SK-N-SH treated with all-trans-retinoic acid at 6 μM for 48 hours (cell line): Measurements from ENCODE around the gene KMT2D.

ENCODE experiments used
- ATAC-seq: fragments of 200-7000 bp; cut with Tn5 transposase; 3 replicates; pipeline ENCODE4 v1.9.1; 2020; ENCODE audit warnings: mild to moderate bottlenecking, moderate library complexity
- ARNTL ChIP-seq: fragments of 450-650 bp; formaldehyde crosslinking; IDR thresholded peaks from 2 replicates; pipeline ENCODE4 v1.5.0; 2020; ENCODE audit warnings: low read depth, mild to moderate bottlenecking, moderate library complexity, borderline replicate concordance
- BACH2 ChIP-seq: fragments of 250-450 bp; sonication (Bioruptor Pico); IDR thresholded peaks from 2 replicates; pipeline ENCODE4 v1.9.0; 2021; ENCODE audit warnings: mild to moderate bottlenecking, borderline replicate concordance
- CSDC2 ChIP-seq: fragments of 250-450 bp; sonication (Bioruptor Pico); IDR thresholded peaks from 2 replicates; pipeline ENCODE4 v1.5.0; 2020; ENCODE audit warnings: mild to moderate bottlenecking, moderate library complexity
- ESRRG ChIP-seq: fragments of 250-450 bp; sonication (Bioruptor Pico); IDR thresholded peaks from 2 replicates; pipeline ENCODE4 v1.6.1; 2021; ENCODE audit warnings: mild to moderate bottlenecking
- GLIS3 ChIP-seq: fragments of 250-450 bp; sonication (Bioruptor Pico); IDR thresholded peaks from 2 replicates; pipeline ENCODE4 v1.5.0; 2020; ENCODE audit warnings: mild to moderate bottlenecking, moderate library complexity
- ISL1 ChIP-seq: fragments of 250-450 bp; sonication (Bioruptor Pico); IDR thresholded peaks from 2 replicates; pipeline ENCODE4 v2.1.2; 2022; ENCODE audit warnings: mild to moderate bottlenecking, moderate library complexity
- OSR1 ChIP-seq: fragments of 250-450 bp; sonication (Bioruptor Pico); IDR thresholded peaks from 2 replicates; pipeline ENCODE4 v1.8.0; 2022; ENCODE audit warnings: moderate library complexity, mild to moderate bottlenecking, inconsistent platforms
- PPARA ChIP-seq: fragments of 250-450 bp; sonication (Bioruptor Pico); IDR thresholded peaks from 2 replicates; pipeline ENCODE4 v1.5.0; 2020; ENCODE audit warnings: mild to moderate bottlenecking, borderline replicate concordance
- RARB ChIP-seq: fragments of 250-450 bp; sonication (Bioruptor Pico); IDR thresholded peaks from 2 replicates; pipeline ENCODE4 v1.8.0; 2021; ENCODE audit warnings: mild to moderate bottlenecking, moderate library complexity
- SNAI2 ChIP-seq: fragments of 250-450 bp; sonication (Bioruptor Pico); IDR thresholded peaks from 2 replicates; pipeline ENCODE4 v1.5.0; 2020; ENCODE audit warnings: mild to moderate bottlenecking, moderate library complexity
- TCF4 ChIP-seq: fragments of 250-450 bp; sonication (Bioruptor Pico); IDR thresholded peaks from 2 replicates; pipeline ENCODE4 v1.8.0; 2021; ENCODE audit warnings: mild to moderate bottlenecking, moderate library complexity, borderline replicate concordance
- TOX ChIP-seq: fragments of 250-450 bp; sonication (Bioruptor Pico); IDR thresholded peaks from 2 replicates; pipeline ENCODE4 v1.8.0; 2021; ENCODE audit warnings: mild to moderate bottlenecking, moderate library complexity, borderline replicate concordance
- ZC3H10 ChIP-seq: fragments of 250-450 bp; sonication (Bioruptor Pico); IDR thresholded peaks from 2 replicates; pipeline ENCODE4 v1.5.1; 2021; ENCODE audit warnings: mild to moderate bottlenecking, moderate library complexity
- ZFP30 ChIP-seq: fragments of 450-650 bp; formaldehyde crosslinking; IDR thresholded peaks from 2 replicates; pipeline ENCODE4 v1.5.0; 2022; ENCODE audit warnings: mild to moderate bottlenecking, moderate library complexity
- ZNF565 ChIP-seq: fragments of 450-650 bp; formaldehyde crosslinking; conservative IDR thresholded peaks from 2 replicates; pipeline ENCODE4 v1.5.0; 2020; ENCODE audit warnings: low read depth, mild to moderate bottlenecking, moderate library complexity
- ZNF70 ChIP-seq: fragments of 450-650 bp; formaldehyde crosslinking; IDR thresholded peaks from 2 replicates; pipeline ENCODE4 v1.5.0; 2020; ENCODE audit warnings: mild to moderate bottlenecking, moderate library complexity
- TF ChIP-seq, protein P1 (sequence below): fragments of 250-450 bp; sonication (Bioruptor Pico); IDR thresholded peaks from 2 replicates; pipeline ENCODE4 v1.5.1; 2020; ENCODE audit warnings: low read depth, mild to moderate bottlenecking, moderate library complexity
- TF ChIP-seq, protein P2 (sequence below): fragments of 250-450 bp; sonication (Bioruptor Pico); IDR thresholded peaks from 2 replicates; pipeline ENCODE4 v1.8.0; 2021; ENCODE audit warnings: low read depth, mild to moderate bottlenecking, moderate library complexity, borderline replicate concordance
- TF ChIP-seq, protein P3 (sequence below): fragments of 250-450 bp; sonication (Bioruptor Pico); IDR thresholded peaks from 2 replicates; pipeline ENCODE4 v1.5.0; 2020; ENCODE audit warnings: mild to moderate bottlenecking, moderate library complexity
- TF ChIP-seq, protein P4 (sequence below): fragments of 250-450 bp; sonication (Bioruptor Pico); IDR thresholded peaks from 2 replicates; pipeline ENCODE4 v1.8.0; 2020; ENCODE audit warnings: mild to moderate bottlenecking, moderate library complexity, borderline replicate concordance
- TF ChIP-seq, protein P5 (sequence below): fragments of 250-450 bp; sonication (Bioruptor Pico); IDR thresholded peaks from 2 replicates; pipeline ENCODE4 v1.5.1; 2021; ENCODE audit warnings: mild to moderate bottlenecking, moderate library complexity

Gene KMT2D

DNA sequence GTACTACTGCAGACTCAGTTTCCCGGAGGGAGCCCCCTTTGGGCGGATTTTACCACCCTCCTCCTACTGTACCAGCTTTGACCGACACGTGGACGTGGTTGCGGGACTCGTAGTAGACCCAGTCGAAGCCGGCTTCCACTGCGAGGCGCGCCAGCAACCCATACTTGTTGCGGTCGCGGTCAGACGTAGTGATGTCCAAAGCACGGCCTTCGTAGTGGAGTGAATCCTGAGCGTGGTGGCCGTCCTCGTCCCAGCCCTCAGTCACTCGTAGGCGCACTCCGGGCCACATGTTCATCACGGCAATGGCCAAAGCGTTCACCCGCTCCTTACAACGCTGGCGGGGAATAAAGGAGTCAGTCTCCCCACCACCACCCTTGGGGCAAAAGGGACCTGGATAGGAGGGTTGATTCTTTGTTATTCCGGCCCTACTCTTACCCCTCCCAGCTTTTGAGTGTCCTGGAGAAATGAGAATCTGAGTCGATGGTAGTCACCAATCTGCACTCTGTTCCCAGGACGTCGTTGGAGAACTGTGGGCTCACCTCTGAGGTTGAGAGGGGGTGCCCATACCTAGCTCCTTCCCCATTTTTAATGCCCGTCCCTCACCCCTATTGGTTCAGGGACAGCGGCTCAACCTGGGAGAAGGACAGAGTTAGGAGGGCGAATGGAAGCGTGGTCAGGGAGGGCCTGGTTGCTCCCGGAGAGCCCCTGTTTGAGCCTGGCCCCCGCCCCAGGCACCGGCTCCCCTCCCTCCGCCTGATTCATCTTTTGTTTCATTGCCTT, 30.7 kb upstream of the KMT2D start:
- TF ChIP-seq RARB (CRISPR knock-in tag) (no peak), TOX (no peak), ARNTL (CRISPR knock-in tag) (no peak), SNAI2 (no peak), ZFP30 (CRISPR knock-in tag) (no peak), BACH2 (CRISPR knock-in tag) (no peak), ZC3H10 (CRISPR knock-in tag) (no peak), GLIS3 (no peak), PPARA (CRISPR knock-in tag) (no peak), OSR1 (CRISPR knock-in tag) (no peak), ISL1 (CRISPR knock-in tag) (no peak), ESRRG (CRISPR knock-in tag) (no peak), CSDC2 (CRISPR knock-in tag) (no peak), ZNF70 (CRISPR knock-in tag) (no peak), ZNF565 (CRISPR knock-in tag) (no peak), TCF4 (CRISPR knock-in tag) (no peak)
- TF ChIP-seq, protein P1, sequence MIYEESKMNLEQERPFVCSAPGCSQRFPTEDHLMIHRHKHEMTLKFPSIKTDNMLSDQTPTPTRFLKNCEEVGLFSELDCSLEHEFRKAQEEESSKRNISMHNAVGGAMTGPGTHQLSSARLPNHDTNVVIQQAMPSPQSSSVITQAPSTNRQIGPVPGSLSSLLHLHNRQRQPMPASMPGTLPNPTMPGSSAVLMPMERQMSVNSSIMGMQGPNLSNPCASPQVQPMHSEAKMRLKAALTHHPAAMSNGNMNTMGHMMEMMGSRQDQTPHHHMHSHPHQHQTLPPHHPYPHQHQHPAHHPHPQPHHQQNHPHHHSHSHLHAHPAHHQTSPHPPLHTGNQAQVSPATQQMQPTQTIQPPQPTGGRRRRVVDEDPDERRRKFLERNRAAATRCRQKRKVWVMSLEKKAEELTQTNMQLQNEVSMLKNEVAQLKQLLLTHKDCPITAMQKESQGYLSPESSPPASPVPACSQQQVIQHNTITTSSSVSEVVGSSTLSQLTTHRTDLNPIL: no peak
- TF ChIP-seq, protein P2, sequence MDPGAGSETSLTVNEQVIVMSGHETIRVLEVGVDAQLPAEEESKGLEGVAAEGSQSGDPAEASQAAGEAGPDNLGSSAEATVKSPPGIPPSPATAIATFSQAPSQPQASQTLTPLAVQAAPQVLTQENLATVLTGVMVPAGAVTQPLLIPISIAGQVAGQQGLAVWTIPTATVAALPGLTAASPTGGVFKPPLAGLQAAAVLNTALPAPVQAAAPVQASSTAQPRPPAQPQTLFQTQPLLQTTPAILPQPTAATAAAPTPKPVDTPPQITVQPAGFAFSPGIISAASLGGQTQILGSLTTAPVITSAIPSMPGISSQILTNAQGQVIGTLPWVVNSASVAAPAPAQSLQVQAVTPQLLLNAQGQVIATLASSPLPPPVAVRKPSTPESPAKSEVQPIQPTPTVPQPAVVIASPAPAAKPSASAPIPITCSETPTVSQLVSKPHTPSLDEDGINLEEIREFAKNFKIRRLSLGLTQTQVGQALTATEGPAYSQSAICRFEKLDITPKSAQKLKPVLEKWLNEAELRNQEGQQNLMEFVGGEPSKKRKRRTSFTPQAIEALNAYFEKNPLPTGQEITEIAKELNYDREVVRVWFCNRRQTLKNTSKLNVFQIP: no peak
- TF ChIP-seq, protein P3, sequence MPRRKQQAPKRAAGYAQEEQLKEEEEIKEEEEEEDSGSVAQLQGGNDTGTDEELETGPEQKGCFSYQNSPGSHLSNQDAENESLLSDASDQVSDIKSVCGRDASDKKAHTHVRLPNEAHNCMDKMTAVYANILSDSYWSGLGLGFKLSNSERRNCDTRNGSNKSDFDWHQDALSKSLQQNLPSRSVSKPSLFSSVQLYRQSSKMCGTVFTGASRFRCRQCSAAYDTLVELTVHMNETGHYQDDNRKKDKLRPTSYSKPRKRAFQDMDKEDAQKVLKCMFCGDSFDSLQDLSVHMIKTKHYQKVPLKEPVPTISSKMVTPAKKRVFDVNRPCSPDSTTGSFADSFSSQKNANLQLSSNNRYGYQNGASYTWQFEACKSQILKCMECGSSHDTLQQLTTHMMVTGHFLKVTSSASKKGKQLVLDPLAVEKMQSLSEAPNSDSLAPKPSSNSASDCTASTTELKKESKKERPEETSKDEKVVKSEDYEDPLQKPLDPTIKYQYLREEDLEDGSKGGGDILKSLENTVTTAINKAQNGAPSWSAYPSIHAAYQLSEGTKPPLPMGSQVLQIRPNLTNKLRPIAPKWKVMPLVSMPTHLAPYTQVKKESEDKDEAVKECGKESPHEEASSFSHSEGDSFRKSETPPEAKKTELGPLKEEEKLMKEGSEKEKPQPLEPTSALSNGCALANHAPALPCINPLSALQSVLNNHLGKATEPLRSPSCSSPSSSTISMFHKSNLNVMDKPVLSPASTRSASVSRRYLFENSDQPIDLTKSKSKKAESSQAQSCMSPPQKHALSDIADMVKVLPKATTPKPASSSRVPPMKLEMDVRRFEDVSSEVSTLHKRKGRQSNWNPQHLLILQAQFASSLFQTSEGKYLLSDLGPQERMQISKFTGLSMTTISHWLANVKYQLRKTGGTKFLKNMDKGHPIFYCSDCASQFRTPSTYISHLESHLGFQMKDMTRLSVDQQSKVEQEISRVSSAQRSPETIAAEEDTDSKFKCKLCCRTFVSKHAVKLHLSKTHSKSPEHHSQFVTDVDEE (CRISPR knock-in tag): no peak
- TF ChIP-seq, protein P4, sequence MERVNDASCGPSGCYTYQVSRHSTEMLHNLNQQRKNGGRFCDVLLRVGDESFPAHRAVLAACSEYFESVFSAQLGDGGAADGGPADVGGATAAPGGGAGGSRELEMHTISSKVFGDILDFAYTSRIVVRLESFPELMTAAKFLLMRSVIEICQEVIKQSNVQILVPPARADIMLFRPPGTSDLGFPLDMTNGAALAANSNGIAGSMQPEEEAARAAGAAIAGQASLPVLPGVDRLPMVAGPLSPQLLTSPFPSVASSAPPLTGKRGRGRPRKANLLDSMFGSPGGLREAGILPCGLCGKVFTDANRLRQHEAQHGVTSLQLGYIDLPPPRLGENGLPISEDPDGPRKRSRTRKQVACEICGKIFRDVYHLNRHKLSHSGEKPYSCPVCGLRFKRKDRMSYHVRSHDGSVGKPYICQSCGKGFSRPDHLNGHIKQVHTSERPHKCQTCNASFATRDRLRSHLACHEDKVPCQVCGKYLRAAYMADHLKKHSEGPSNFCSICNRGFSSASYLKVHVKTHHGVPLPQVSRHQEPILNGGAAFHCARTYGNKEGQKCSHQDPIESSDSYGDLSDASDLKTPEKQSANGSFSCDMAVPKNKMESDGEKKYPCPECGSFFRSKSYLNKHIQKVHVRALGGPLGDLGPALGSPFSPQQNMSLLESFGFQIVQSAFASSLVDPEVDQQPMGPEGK (CRISPR knock-in tag): no peak

DNA sequence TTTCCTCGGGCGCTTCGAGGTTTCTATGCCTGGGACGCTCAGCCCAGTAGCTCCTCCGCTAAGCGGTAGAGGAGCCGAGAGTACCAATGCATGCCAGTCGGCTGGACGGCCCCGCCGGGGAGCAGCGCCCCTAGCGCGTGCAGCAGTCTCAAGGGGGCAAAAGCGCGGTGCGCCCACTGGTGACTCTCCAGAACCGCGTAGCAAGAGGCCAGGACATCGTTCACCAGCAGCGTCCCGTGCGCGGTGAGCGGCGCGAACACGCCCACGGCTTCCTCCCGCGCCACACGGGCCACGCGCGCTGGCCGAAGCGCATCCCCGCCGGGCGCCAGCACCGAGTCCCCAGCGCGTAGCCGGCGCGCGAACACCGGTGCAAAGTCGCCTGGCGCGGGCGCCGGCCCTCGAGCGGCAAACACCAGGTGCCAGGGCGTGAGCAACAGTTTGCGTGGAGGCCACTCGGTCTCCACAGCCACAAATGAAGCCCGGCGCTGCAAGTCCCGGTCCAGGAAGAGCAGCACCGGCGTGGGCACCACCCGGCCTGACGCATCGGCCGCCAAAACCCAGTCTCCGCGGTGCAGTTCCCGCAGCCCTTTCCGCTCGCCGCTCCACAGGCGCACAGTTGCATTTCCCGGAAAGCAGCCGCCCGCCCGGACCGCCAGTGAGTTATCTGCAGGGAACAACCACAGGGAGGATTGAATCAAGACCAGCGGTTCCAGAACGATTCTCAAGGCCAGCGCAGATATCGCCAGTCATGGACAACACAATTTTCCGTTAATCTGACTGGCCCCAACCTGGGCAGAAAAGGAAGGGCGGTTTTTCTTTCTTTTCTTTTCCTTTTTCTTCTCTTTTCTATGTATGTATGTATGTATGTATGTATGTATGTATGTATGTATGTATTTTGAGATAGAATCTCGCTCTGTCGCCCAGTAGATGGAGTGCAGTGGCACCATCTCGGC, 29.5 kb upstream of the KMT2D start:
- peak; percentile 36 for ATAC-seq
- TF ChIP-seq RARB (CRISPR knock-in tag) (no peak), ARNTL (CRISPR knock-in tag) (no peak), ISL1 (CRISPR knock-in tag) (no peak), SNAI2 (no peak), ZNF565 (CRISPR knock-in tag) (no peak), TCF4 (CRISPR knock-in tag) (no peak), OSR1 (CRISPR knock-in tag) (no peak)
- TF ChIP-seq, protein P5, sequence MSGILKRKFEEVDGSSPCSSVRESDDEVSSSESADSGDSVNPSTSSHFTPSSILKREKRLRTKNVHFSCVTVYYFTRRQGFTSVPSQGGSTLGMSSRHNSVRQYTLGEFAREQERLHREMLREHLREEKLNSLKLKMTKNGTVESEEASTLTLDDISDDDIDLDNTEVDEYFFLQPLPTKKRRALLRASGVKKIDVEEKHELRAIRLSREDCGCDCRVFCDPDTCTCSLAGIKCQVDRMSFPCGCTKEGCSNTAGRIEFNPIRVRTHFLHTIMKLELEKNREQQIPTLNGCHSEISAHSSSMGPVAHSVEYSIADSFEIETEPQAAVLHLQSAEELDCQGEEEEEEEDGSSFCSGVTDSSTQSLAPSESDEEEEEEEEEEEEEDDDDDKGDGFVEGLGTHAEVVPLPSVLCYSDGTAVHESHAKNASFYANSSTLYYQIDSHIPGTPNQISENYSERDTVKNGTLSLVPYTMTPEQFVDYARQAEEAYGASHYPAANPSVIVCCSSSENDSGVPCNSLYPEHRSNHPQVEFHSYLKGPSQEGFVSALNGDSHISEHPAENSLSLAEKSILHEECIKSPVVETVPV (CRISPR knock-in tag): no peak
- TF ChIP-seq, protein P4 (CRISPR knock-in tag): no peak
- TF ChIP-seq, protein P3 (CRISPR knock-in tag): no peak
- TF ChIP-seq, all 23 proteins: peak for 0

More for the DNA sequence above, 30.7 kb upstream of the KMT2D start:
- no peak for ATAC-seq
